ENCODE measurements around the gene SLC24A3. TPM values are rescaled to one million over a fixed set of nuclear protein-coding genes. Genes with fewer than 3 reads are reported as not detected.

Gene SLC24A3
- total RNA-seq, 1 experiment from 2014 or later = 0.34 TPM

GRCh38 chr20:19321176-19321575, 108.7 kb downstream of the SLC24A3 start:
- no peak for DNase-seq
- Histone ChIP-seq H3K27me3 (no peaks in the 10 kb centered on the region), H3K4me1 (no peaks in the 10 kb centered on the region), H3K9me3 (replicated peaks) (no peaks in the 10 kb centered on the region), H3K4me3 (no peak overlapping the region), H3K27ac (no peak overlapping the region), H3K36me3 (no peaks in the 10 kb centered on the region)

DNA sequence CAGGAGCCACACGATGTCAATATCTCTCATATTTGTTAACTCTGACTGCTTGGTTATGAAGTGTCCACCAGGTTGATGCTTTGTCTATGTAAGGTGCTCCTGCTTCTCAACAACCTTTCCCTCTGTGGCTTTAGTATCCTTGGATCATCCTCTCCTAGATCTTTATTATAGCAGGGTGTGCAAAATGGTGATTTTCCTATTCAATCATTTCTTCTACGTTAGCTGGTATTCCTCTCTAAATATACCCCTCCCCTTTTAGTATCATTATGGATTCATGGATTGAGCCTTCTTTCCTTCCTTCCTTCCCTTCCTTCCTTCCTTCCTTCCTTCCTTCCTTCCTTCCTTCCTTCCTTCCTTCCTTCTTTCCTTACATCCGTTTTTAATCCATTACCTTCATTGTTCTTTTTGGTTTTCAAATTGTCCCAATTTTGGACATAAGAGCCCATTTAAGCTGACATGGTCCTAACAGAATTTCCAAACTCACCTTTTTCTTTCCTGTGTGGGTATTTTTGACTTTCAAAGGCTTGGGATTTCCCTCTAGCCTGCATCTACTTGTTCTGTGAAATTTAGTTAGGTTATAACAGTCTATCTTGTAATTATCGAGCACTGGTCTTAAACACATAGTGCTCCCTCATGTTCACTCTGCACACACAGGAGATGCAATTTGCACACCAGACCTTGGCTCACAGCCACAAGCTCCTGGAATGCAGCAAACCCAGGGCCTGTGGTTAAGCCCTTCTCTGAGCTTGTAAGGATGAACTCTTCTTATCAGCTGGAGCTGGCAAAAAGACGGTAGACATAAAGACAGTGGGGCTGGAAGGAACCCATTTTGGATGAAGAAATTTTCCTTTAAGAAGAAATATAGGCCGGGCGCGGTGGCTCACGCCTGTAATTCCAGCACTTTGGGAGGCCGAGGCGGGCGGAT, 109.9 kb downstream of the SLC24A3 start:
- Histone ChIP-seq H3K27ac (no peak overlapping the region), H3K4me1 (no peaks in the 10 kb centered on the region), H3K4me3 (no peak overlapping the region), H3K27me3 (no peaks in the 10 kb centered on the region), H3K36me3 (no peaks in the 10 kb centered on the region), H3K9me3 (replicated peaks) (no peaks in the 10 kb centered on the region)
- no peak for DNase-seq

GRCh38 chr20:19327401-19327800, 115.0 kb downstream of the SLC24A3 start:
- Histone ChIP-seq H3K4me1 (no peaks in the 10 kb centered on the region), H3K27me3 (no peaks in the 10 kb centered on the region), H3K27ac (no peak overlapping the region), H3K9me3 (replicated peaks) (no peaks in the 10 kb centered on the region), H3K36me3 (no peaks in the 10 kb centered on the region), H3K4me3 (no peak overlapping the region)
- no peak for DNase-seq

DNA sequence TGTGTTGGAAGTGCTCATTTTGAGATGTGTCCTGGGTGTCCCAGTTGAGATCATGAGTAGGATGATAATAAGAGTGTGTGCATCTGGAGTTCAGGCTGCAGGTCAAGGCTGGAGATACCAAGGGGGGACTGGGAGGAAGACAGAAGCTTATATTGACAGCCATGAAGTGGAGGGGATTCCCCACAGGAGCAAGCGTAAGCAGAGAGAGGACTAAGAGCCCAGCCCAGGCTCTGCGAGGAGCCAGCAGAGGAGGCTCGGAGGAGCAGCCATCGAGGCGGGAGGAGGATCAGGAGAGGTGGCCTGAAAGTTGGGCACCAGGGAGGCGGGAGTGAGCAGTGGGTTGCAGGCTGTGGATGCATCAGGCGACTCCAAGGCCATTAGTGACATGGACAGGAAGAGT, 116.2 kb downstream of the SLC24A3 start:
- no peak overlapping the region for H3K27ac ChIP-seq
- H3K27me3 ChIP-seq = no peaks in the 10 kb centered on the region
- no peaks in the 10 kb centered on the region for H3K36me3 ChIP-seq
- H3K4me1 ChIP-seq = no peaks in the 10 kb centered on the region
- no peaks in the 10 kb centered on the region for H3K9me3 ChIP-seq (replicated peaks)
- H3K4me3 ChIP-seq = no peak overlapping the region
- DNase-seq = no peak

DNA sequence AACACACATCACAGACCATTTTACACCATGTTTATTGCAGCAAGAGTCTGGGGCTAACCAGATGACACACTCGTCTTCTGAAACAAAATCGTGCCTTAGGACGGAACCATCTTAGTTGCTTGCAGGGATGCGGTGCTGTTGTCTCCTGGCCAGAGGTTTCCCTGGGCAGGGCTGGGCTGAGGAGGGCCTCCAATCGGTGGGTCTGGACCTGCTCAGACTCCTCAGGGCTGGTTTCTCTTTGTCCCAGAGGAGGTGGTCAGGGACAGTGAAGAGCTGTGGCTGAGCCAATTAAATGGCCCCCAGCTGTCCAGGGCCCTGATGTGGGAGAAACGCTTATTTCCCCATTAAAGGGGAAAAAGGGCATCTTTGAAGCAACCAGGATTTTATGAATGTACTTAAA, 117.6 kb downstream of the SLC24A3 start:
- no peaks in the 10 kb centered on the region for H3K9me3 ChIP-seq (replicated peaks)
- no peak overlapping the region for H3K27ac ChIP-seq

DNA sequence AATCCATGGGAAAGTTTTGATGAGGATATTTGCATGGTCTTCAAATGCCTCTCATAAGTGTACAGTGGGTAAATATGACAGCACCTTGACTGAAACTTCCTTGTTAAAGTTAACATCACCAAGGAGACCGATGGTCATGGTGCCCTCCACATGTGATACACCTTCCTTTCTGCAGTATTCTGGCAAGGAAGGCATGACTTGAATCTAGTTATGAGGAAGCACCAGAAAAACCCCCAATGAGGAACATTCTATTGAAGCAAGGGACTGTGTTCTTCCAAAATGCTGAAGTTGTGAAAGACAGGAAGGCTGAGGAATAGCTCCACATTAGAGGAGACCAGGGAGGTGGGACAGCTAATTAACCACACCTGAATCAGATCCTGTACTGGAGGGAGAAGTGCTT, 118.3 kb downstream of the SLC24A3 start:
- H3K9me3 ChIP-seq (replicated peaks) = no peaks in the 10 kb centered on the region
- no peak for DNase-seq
- H3K36me3 ChIP-seq = no peaks in the 10 kb centered on the region
- H3K27me3 ChIP-seq = no peaks in the 10 kb centered on the region
- H3K4me3 ChIP-seq = no peak overlapping the region
- H3K27ac ChIP-seq = no peak overlapping the region
- no peaks in the 10 kb centered on the region for H3K4me1 ChIP-seq

More for the DNA sequence above, 117.6 kb downstream of the SLC24A3 start:
- Histone ChIP-seq H3K4me3 (no peak overlapping the region), H3K36me3 (no peaks in the 10 kb centered on the region), H3K4me1 (no peaks in the 10 kb centered on the region), H3K27me3 (no peaks in the 10 kb centered on the region)
- no peak for DNase-seq

- Histone ChIP-seq H3K4me1 (no peaks in the 10 kb centered on the region), H3K27ac (no peak overlapping the region), H3K4me3 (no peak overlapping the region), H3K9me3 (replicated peaks) (no peaks in the 10 kb centered on the region), H3K36me3 (no peaks in the 10 kb centered on the region), H3K27me3 (no peaks in the 10 kb centered on the region)
- no peak for DNase-seq
Observed at GRCh38 chr20:19333563-19333962, 121.1 kb downstream of the SLC24A3 start.

- no peak for DNase-seq
Observed at GRCh38 chr20:19335341-19335740, 122.9 kb downstream of the SLC24A3 start.

DNA sequence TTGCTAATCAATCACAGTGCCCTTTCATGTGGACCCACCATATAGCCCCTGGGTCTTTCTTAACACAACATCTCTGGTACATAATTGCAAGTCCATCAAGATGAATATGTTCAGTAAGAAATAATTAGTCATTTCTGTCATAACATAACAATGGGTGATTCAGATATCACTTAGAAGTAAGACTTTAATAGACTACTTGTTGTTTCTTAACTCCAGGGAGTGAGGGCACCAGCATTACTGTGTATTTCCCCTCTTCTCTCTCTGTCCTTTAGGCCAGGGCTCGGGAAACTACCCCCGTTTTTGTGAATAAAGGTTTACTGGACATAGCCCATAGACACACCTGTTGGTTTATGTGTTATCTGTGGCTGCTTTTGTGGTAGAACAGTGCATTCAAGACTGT, 123.5 kb downstream of the SLC24A3 start:
- Histone ChIP-seq H3K9me3 (replicated peaks) (no peaks in the 10 kb centered on the region), H3K4me1 (no peaks in the 10 kb centered on the region)

More at GRCh38 chr20:19335341-19335740, 122.9 kb downstream of the SLC24A3 start:
- Histone ChIP-seq H3K27ac (no peak overlapping the region), H3K36me3 (no peaks in the 10 kb centered on the region), H3K27me3 (no peaks in the 10 kb centered on the region), H3K4me1 (no peaks in the 10 kb centered on the region), H3K4me3 (no peak overlapping the region), H3K9me3 (replicated peaks) (no peaks in the 10 kb centered on the region)

DNA sequence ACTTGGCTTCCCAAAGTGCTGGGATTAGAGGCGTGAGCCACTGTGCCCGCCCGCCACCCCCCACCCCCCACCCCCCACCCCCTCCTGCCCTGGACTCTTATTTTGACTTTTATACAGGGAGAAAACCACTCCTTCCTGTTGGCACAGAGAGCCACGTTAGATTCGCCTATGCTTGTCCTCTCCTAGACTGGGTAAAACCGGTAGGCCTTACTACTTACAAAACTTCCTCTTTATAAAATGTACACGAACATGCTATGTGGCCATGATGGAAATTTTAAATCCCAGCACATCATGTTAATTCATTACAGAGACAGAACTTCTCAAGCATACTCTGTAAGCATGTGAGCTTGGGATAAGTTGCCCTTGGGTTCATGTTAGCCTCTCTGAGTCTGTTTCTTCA, 124.2 kb downstream of the SLC24A3 start:
- Histone ChIP-seq H3K4me3 (no peak overlapping the region), H3K9me3 (replicated peaks) (no peaks in the 10 kb centered on the region), H3K4me1 (no peaks in the 10 kb centered on the region), H3K36me3 (no peaks in the 10 kb centered on the region), H3K27ac (no peak overlapping the region), H3K27me3 (no peaks in the 10 kb centered on the region)
- DNase-seq = no peak

More for the DNA sequence above, 123.5 kb downstream of the SLC24A3 start:
- no peak overlapping the region for H3K27ac ChIP-seq
- no peak for DNase-seq
- no peaks in the 10 kb centered on the region for H3K27me3 ChIP-seq
- no peak overlapping the region for H3K4me3 ChIP-seq
- H3K36me3 ChIP-seq = no peaks in the 10 kb centered on the region

DNA sequence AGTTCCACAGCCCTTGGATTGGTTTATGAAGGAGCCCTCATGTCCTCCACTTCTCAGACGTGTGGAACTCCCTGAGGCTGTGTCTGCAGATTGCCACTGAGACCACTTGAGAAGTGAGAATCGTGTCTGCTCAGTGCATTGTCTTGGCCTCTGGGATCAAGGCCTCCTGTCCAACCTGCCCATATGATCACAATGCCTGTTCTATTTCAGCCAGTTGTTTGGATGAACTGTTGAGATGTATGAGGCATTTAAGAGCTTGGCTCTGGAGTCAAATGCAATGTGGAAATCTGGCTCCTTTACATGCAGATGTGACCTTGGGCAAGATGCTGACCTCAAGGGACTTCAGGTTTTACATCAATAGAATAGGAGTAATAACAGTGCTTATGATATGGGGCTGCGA, 125.9 kb downstream of the SLC24A3 start:
- no peaks in the 10 kb centered on the region for H3K9me3 ChIP-seq (replicated peaks)
- H3K27ac ChIP-seq = no peak overlapping the region
- no peak for DNase-seq
- H3K4me1 ChIP-seq = no peaks in the 10 kb centered on the region
- no peaks in the 10 kb centered on the region for H3K27me3 ChIP-seq
- H3K36me3 ChIP-seq = no peaks in the 10 kb centered on the region
- H3K4me3 ChIP-seq = no peak overlapping the region

DNA sequence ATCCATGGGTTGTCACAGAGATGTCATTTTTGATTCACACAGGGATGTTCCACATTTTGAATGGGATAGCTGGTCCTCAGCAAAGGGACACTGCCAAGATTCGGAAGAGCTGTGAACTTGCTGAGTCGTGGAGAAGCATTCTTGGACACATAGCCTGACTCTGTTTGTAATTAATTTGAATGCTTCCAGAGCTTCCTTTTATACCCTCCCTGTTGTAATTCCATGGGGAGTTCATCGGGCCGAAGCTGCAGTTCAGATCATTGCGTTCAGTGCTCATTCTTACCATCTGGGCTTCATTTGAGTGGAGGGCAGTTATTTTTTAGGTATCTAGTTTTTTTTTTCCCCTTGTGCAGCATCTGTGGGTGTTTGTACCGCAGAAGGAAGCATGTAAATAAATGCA, 126.5 kb downstream of the SLC24A3 start:
- Histone ChIP-seq H3K27ac (no peak overlapping the region), H3K27me3 (no peaks in the 10 kb centered on the region), H3K36me3 (no peaks in the 10 kb centered on the region), H3K9me3 (replicated peaks) (no peaks in the 10 kb centered on the region), H3K4me1 (no peaks in the 10 kb centered on the region), H3K4me3 (no peak overlapping the region)
- no peak for DNase-seq

- no peak for DNase-seq
- H3K27me3 ChIP-seq = no peaks in the 10 kb centered on the region
- no peaks in the 10 kb centered on the region for H3K36me3 ChIP-seq
- H3K9me3 ChIP-seq (replicated peaks) = peaks cover 2% of the 10 kb centered on the region; the same call in 1 of the 2 replicates
- no peak overlapping the region for H3K4me3 ChIP-seq
- H3K4me1 ChIP-seq = no peaks in the 10 kb centered on the region
- no peak overlapping the region for H3K27ac ChIP-seq
Observed at GRCh38 chr20:19341348-19342053, 129.1 kb downstream of the SLC24A3 start.

DNA sequence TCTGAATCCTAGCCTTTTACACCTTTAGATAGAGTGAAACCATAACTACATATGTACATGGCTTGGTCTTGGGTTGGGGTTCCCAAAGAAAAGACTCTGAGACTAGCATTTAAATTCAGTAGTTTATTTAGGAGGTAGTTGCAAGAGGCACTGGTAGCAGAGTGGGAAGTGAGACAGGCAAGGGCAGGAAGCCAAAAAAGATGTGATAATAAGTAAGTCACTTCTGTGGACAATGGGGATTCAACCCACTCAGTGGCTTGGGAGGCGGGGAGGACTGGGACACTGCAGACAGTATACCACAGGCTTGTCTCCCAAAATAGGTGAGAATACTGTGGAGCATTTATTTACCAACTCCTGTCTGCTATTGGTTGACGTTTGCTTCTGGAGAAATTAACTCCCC, 131.9 kb downstream of the SLC24A3 start:
- no peaks in the 10 kb centered on the region for H3K4me1 ChIP-seq
- H3K36me3 ChIP-seq = no peaks in the 10 kb centered on the region
- peaks cover 3% of the 10 kb centered on the region; the same call in 1 of the 2 replicates for H3K9me3 ChIP-seq (replicated peaks)
- no peaks in the 10 kb centered on the region for H3K27me3 ChIP-seq
- DNase-seq = no peak
- H3K4me3 ChIP-seq = no peak overlapping the region
- no peak overlapping the region for H3K27ac ChIP-seq

DNA sequence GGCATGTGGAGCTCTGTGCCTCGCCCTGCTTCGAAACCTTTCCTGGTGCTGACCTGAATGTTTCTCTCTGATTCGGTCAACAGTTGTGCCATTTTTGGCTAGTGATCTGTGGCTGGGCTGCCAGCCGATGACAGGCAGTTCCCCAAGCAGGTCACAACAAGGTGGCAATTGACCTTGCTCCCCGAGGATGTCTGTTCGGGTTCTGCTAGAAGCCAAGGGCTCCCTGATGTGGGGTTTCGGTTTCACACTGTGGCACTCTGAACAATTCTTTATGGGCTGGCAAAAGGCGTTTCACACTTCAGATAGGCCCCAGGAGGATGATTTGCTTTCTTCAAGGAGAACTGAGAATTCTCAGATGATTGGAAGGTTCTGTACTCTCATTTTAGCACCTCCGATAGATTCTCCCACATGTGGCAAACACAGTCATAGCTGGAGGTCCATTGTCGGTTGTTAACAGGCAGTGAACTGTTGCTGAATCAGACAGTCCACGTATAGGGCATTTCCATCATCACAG, 135.6 kb downstream of the SLC24A3 start:
- DNase-seq = no peak
- Histone ChIP-seq H3K27ac (no peak overlapping the region), H3K4me3 (no peak overlapping the region), H3K36me3 (no peaks in the 10 kb centered on the region), H3K27me3 (no peaks in the 10 kb centered on the region), H3K4me1 (no peaks in the 10 kb centered on the region), H3K9me3 (replicated peaks) (peaks cover 3% of the 10 kb centered on the region; the same call in 1 of the 2 replicates)

Measured in SJCRH30 (cell line).